ENCODE measurements around the gene CCT7. TPM values are rescaled to one million over a fixed set of nuclear protein-coding genes. Genes with fewer than 3 reads are reported as not detected.

CCT7 gene
- total RNA-seq, 1 experiment from 2014 or later = 319 TPM

- BruUV-seq (replicated peaks) = no TSS peak
- Histone ChIP-seq H3K4me3 (no peak overlapping the region), H3K27ac (peak overlapping the region; percentile 32), H3K9me2 (ENCODE audit: insufficient read depth) (no peaks in the 10 kb centered on the region), H4K20me1 (ENCODE audit: insufficient read depth) (peaks cover 18% of the 10 kb centered on the region), H3K27me3 (ENCODE audit: insufficient read depth, low read depth) (no peaks in the 10 kb centered on the region), H3K9me3 (ENCODE audit: insufficient read depth, low read depth) (no peaks in the 10 kb centered on the region), H2AFZ (no peak overlapping the region), H3K4me2 (no peak overlapping the region), H3F3A (ENCODE audit: insufficient read depth, low read depth) (peaks cover 51% of the 10 kb centered on the region), H3K79me2 (ENCODE audit: low read depth) (no peaks in the 10 kb centered on the region), H3K36me3 (ENCODE audit: low read depth) (peaks cover 37% of the 10 kb centered on the region), H3K4me1 (replicated peaks; ENCODE audit: insufficient read depth) (no peaks in the 10 kb centered on the region; the same call in 1 of the 2 replicates)
- TF ChIP-seq CTCF (conservative IDR thresholded peaks at IDR 0.05) = no peak
- TF ChIP-seq EZH2 (IDR thresholded peaks at IDR 0.05; ENCODE audit: low read depth) = no peak
- intact Hi-C loops (cut with micrococcal nuclease; ENCODE audit: unreplicated experiment) = no loop called here
- ChIA-PET POLR2A (ENCODE audit: unreplicated experiment) (no interaction called here), CTCF (no interaction called here)
- DNase-seq = peak; percentile 20 to 33
These were observed 19.8 kb downstream of the CCT7 start for GRCh38 chr2:73253901-73254300.

- no peaks in the 10 kb centered on the region for H3K9me3 ChIP-seq (ENCODE audit: insufficient read depth, low read depth)
- POLR2A ChIA-PET (ENCODE audit: unreplicated experiment) = no interaction called here
- no peak overlapping the region for H2AFZ ChIP-seq
- intact Hi-C loops (cut with micrococcal nuclease; ENCODE audit: unreplicated experiment) = no loop called here
- no TSS peak for BruUV-seq (replicated peaks)
- no peak overlapping the region for H3K4me3 ChIP-seq
- H3K4me1 ChIP-seq (replicated peaks; ENCODE audit: insufficient read depth) = no peaks in the 10 kb centered on the region; the same call in 1 of the 2 replicates
- peak; percentile 19 to 34 for DNase-seq
- TF ChIP-seq EZH2 (IDR thresholded peaks at IDR 0.05; ENCODE audit: low read depth) (no peak), CTCF (conservative IDR thresholded peaks at IDR 0.05) (no peak)
- no peaks in the 10 kb centered on the region for H3K9me2 ChIP-seq (ENCODE audit: insufficient read depth)
- H3K27me3 ChIP-seq (ENCODE audit: insufficient read depth, low read depth) = no peaks in the 10 kb centered on the region
- no peak overlapping the region for H3K4me2 ChIP-seq
- peaks cover 32% of the 10 kb centered on the region for H3K36me3 ChIP-seq (ENCODE audit: low read depth)
- H4K20me1 ChIP-seq (ENCODE audit: insufficient read depth) = peaks cover 12% of the 10 kb centered on the region
- H3F3A ChIP-seq (ENCODE audit: insufficient read depth, low read depth) = peaks cover 49% of the 10 kb centered on the region
- CTCF ChIA-PET = no interaction called here
- peak overlapping the region; percentile 32; the same call in 1 of the 2 replicates for H3K27ac ChIP-seq
- no peaks in the 10 kb centered on the region for H3K79me2 ChIP-seq (ENCODE audit: low read depth)
These were observed 20.4 kb downstream of the CCT7 start for GRCh38 chr2:73254343-73255006.

- intact Hi-C loops (cut with micrococcal nuclease; ENCODE audit: unreplicated experiment) = no loop called here
- Histone ChIP-seq H4K20me1 (ENCODE audit: insufficient read depth) (peaks cover 14% of the 10 kb centered on the region), H3K4me1 (replicated peaks; ENCODE audit: insufficient read depth) (no peaks in the 10 kb centered on the region; the same call in 1 of the 2 replicates), H3K27ac (no peak overlapping the region), H3K27me3 (ENCODE audit: insufficient read depth, low read depth) (no peaks in the 10 kb centered on the region), H3F3A (ENCODE audit: insufficient read depth, low read depth) (peaks cover 43% of the 10 kb centered on the region), H3K4me3 (no peak overlapping the region), H3K9me2 (ENCODE audit: insufficient read depth) (no peaks in the 10 kb centered on the region), H2AFZ (no peak overlapping the region), H3K79me2 (ENCODE audit: low read depth) (no peaks in the 10 kb centered on the region), H3K36me3 (ENCODE audit: low read depth) (peaks cover 26% of the 10 kb centered on the region), H3K9me3 (ENCODE audit: insufficient read depth, low read depth) (no peaks in the 10 kb centered on the region), H3K4me2 (no peak overlapping the region)
- DNase-seq = peak in 1 of 2 experiments; percentile 25
- no TSS peak for BruUV-seq (replicated peaks)
- ChIA-PET CTCF (no interaction called here), POLR2A (ENCODE audit: unreplicated experiment) (no interaction called here)
- TF ChIP-seq CTCF (conservative IDR thresholded peaks at IDR 0.05) (no peak), EZH2 (IDR thresholded peaks at IDR 0.05; ENCODE audit: low read depth) (no peak)
These were observed 21.0 kb downstream of the CCT7 start for GRCh38 chr2:73255007-73255644.
